ENCODE results near the gene CNTROB.
A peak's percentile ranks its signal among the peaks of the same experiment; 100 is the strongest.

CNTROB gene

DNA sequence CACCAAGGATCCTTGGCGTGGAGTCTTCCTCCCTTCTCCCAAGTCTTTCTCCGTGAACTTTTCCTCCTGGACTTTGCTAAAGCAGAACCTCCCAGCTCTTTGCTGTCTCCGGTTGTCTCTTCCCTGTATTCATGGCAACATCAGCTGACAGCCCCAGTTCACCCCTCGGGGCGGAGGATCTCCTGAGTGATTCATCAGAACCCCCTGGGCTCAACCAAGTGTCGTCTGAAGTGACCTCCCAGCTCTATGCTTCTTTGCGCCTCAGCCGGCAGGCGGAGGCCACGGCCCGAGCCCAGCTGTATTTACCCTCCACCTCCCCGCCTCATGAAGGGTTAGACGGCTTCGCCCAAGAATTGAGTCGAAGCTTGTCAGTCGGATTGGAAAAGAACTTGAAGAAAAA is 943 bp downstream of the CNTROB start:
- Histone ChIP-seq H3K36me3 (ENCODE audit: insufficient read depth) (no peaks in the 10 kb centered on the region), H2AFZ (ENCODE audit: low read depth) (no peak overlapping the region), H3K4me1 (ENCODE audit: low read depth, poor library complexity, severe bottlenecking) (no peaks in the 10 kb centered on the region), H3K4me2 (peak overlapping the region; percentile 36), H3K27ac (no peak overlapping the region), H3K79me2 (ENCODE audit: insufficient read depth, low read depth) (no peaks in the 10 kb centered on the region), H3K9ac (peak overlapping the region; percentile 53; the same call in 1 of the 2 replicates), H3K4me3 (IDR thresholded peaks at IDR 0.05; ENCODE audit: insufficient read depth, low read depth, low read length) (no peak overlapping the region), H3K27me3 (ENCODE audit: insufficient read depth, low read depth) (no peaks in the 10 kb centered on the region), H4K20me1 (ENCODE audit: insufficient read depth) (no peaks in the 10 kb centered on the region)
- TF ChIP-seq, protein P1, sequence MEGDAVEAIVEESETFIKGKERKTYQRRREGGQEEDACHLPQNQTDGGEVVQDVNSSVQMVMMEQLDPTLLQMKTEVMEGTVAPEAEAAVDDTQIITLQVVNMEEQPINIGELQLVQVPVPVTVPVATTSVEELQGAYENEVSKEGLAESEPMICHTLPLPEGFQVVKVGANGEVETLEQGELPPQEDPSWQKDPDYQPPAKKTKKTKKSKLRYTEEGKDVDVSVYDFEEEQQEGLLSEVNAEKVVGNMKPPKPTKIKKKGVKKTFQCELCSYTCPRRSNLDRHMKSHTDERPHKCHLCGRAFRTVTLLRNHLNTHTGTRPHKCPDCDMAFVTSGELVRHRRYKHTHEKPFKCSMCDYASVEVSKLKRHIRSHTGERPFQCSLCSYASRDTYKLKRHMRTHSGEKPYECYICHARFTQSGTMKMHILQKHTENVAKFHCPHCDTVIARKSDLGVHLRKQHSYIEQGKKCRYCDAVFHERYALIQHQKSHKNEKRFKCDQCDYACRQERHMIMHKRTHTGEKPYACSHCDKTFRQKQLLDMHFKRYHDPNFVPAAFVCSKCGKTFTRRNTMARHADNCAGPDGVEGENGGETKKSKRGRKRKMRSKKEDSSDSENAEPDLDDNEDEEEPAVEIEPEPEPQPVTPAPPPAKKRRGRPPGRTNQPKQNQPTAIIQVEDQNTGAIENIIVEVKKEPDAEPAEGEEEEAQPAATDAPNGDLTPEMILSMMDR (conservative IDR thresholded peaks at IDR 0.05; ENCODE audit: low read depth, low read length) = no peak

DNA sequence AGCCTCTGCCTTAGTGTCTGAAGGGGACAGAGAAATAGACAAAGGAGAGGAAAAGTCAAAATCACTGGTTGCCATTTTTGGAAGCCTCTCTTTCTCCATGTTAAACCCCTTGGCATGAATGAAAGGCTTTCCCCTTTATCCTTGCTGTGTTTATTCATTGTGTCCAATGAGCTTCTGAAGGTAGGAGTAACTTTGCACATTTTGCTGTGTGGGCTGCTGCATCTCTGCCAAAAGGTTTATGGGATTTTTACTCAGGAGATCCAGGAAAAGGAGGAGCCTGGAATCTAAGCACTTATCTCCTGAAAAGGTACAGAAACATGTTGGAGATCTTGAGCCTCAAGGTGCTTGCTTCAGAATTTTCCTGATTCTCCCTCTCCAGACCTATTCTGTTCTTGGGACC is 3.9 kb downstream of the CNTROB start:
- Histone ChIP-seq H3K4me1 (ENCODE audit: low read depth, poor library complexity, severe bottlenecking) (no peaks in the 10 kb centered on the region), H2AFZ (ENCODE audit: low read depth) (no peak overlapping the region), H3K27me3 (ENCODE audit: insufficient read depth, low read depth) (no peaks in the 10 kb centered on the region), H3K9ac (no peak overlapping the region), H3K4me3 (IDR thresholded peaks at IDR 0.05; ENCODE audit: insufficient read depth, low read depth, low read length) (no peak overlapping the region), H3K36me3 (ENCODE audit: insufficient read depth) (no peaks in the 10 kb centered on the region), H4K20me1 (ENCODE audit: insufficient read depth) (no peaks in the 10 kb centered on the region), H3K79me2 (ENCODE audit: insufficient read depth, low read depth) (no peaks in the 10 kb centered on the region), H3K4me2 (no peak overlapping the region), H3K27ac (no peak overlapping the region)
- TF ChIP-seq, protein P1 (conservative IDR thresholded peaks at IDR 0.05; ENCODE audit: low read depth, low read length) = no peak

DNA sequence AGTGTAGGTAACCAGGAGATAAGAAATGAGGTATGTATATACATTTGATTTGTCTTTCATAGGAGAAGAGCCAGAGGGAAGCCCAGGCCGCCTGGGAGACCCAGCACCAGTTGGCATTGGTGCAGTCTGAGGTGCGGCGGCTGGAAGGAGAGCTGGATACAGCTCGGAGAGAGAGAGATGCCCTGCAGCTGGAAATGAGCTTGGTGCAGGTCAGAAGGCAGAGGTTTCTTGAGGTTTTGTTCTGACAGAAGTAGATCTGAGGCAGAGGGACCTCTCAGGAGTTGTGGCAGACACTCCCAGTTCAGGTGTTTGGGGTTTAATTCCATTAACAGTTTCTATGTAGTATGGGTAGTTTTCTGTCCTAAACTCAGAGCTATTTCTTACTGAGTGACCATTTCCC is 8.0 kb downstream of the CNTROB start:
- Histone ChIP-seq H3K4me1 (ENCODE audit: low read depth, poor library complexity, severe bottlenecking) (no peaks in the 10 kb centered on the region), H3K4me3 (IDR thresholded peaks at IDR 0.05; ENCODE audit: insufficient read depth, low read depth, low read length) (no peak overlapping the region), H3K79me2 (ENCODE audit: insufficient read depth, low read depth) (no peaks in the 10 kb centered on the region), H3K27me3 (ENCODE audit: insufficient read depth, low read depth) (no peaks in the 10 kb centered on the region), H3K9ac (no peak overlapping the region), H3K36me3 (ENCODE audit: insufficient read depth) (no peaks in the 10 kb centered on the region), H3K27ac (no peak overlapping the region), H2AFZ (ENCODE audit: low read depth) (no peak overlapping the region), H3K4me2 (no peak overlapping the region), H4K20me1 (ENCODE audit: insufficient read depth) (no peaks in the 10 kb centered on the region)
- TF ChIP-seq, protein P1 (conservative IDR thresholded peaks at IDR 0.05; ENCODE audit: low read depth, low read length) = no peak

DNA sequence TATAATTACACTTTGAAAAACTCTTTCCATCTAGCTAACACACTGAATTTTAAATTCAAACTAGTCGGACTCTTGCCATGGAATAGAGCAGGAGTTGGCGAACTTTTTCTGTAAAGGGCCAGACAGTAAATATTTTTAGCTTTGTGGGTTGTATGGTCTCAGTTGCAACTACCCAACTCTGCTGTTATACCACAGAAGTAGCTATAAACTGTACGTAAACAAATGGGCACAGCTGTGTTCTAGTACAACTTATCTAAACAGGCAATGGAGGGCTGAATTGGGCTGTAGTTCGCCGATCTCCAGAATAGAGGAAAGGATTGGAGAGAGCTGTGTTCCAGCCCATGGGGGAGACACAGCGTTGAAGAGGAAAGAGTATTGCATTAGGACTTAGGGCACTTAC is 8.7 kb downstream of the CNTROB start:
- Histone ChIP-seq H4K20me1 (ENCODE audit: insufficient read depth) (no peaks in the 10 kb centered on the region), H3K4me2 (no peak overlapping the region), H3K27ac (no peak overlapping the region), H3K79me2 (ENCODE audit: insufficient read depth, low read depth) (no peaks in the 10 kb centered on the region), H3K4me3 (IDR thresholded peaks at IDR 0.05; ENCODE audit: insufficient read depth, low read depth, low read length) (no peak overlapping the region), H2AFZ (ENCODE audit: low read depth) (no peak overlapping the region), H3K27me3 (ENCODE audit: insufficient read depth, low read depth) (no peaks in the 10 kb centered on the region), H3K4me1 (ENCODE audit: low read depth, poor library complexity, severe bottlenecking) (no peaks in the 10 kb centered on the region), H3K9ac (no peak overlapping the region), H3K36me3 (ENCODE audit: insufficient read depth) (no peaks in the 10 kb centered on the region)
- TF ChIP-seq, protein P1 (conservative IDR thresholded peaks at IDR 0.05; ENCODE audit: low read depth, low read length) = no peak

Data from KMS-11 (cell line).